Brain microvascular endothelial cell (primary cell): ENCODE results near the gene PPP2R2C.

Experiments
- DNase-seq: peaks from one replicate; pipeline ENCODE4 v3.0.0-alpha.2; 2020
- H3K27ac ChIP-seq: fragments of 250-450 bp; sonication (Bioruptor Pico); 2 replicates; pipeline ENCODE4 v1.5.1; 2020; ENCODE audit warnings: mild to moderate bottlenecking, moderate library complexity
- H3K27me3 ChIP-seq: fragments of 250-450 bp; sonication (Bioruptor Pico); replicated peaks from 2 replicates; pipeline ENCODE4 v1.5.1; 2020; ENCODE audit warnings: mild to moderate bottlenecking
- H3K36me3 ChIP-seq: fragments of 250-450 bp; sonication (Bioruptor Pico); replicated peaks from 2 replicates; pipeline ENCODE4 v1.5.1; 2020; ENCODE audit warnings: mild to moderate bottlenecking
- H3K4me3 ChIP-seq: 2 replicates; pipeline ENCODE4 v1.5.1; 2011; ENCODE audit warnings: low read depth, mild to moderate bottlenecking, control low read depth, low read length, moderate library complexity
- CTCF ChIP-seq: IDR thresholded peaks from 2 replicates; pipeline ENCODE4 v1.5.1; 2011; ENCODE audit warnings: low read depth, mild to moderate bottlenecking, moderate library complexity, low read length, control low read depth, inconsistent platforms; ENCODE audit errors: missing control alignments
- in situ Hi-C: cut with HindIII; loops from 2 replicates; pipeline ENCODE4 v1.10.0; 2017; ENCODE audit warnings: low sequenced_read_pairs, low pct_ligation_motif_present

The PPP2R2C gene

GRCh38 chr4:6452897-6453687, 19.3 kb downstream of the PPP2R2C start:
- in situ Hi-C loops: no loop called here
- Histone ChIP-seq H3K36me3 (no peaks in the 10 kb centered on the region), H3K27me3 (no peaks in the 10 kb centered on the region), H3K27ac (no peak overlapping the region), H3K4me3 (no peak overlapping the region)
- no peak for DNase-seq
- no peak for TF ChIP-seq CTCF

GRCh38 chr4:6452116-6452896, 20.1 kb downstream of the PPP2R2C start:
- DNase-seq: no peak

GRCh38 chr4:6451309-6451708, 21.1 kb downstream of the PPP2R2C start:
- in situ Hi-C loops: no loop called here
- H3K36me3 ChIP-seq: no peaks in the 10 kb centered on the region
- DNase-seq: no peak
- H3K27me3 ChIP-seq: peaks cover 7% of the 10 kb centered on the region
- no peak for TF ChIP-seq CTCF
- H3K27ac ChIP-seq: no peak overlapping the region
- no peak overlapping the region for H3K4me3 ChIP-seq

More at GRCh38 chr4:6452116-6452896, 20.1 kb downstream of the PPP2R2C start:
- Histone ChIP-seq H3K36me3 (no peaks in the 10 kb centered on the region), H3K4me3 (no peak overlapping the region), H3K27ac (no peak overlapping the region), H3K27me3 (peaks cover 4% of the 10 kb centered on the region)
- in situ Hi-C loops: no loop called here
- TF ChIP-seq CTCF: no peak

GRCh38 chr4:6450709-6451108, 21.7 kb downstream of the PPP2R2C start:
- Histone ChIP-seq H3K27me3 (peaks cover 9% of the 10 kb centered on the region), H3K36me3 (no peaks in the 10 kb centered on the region), H3K4me3 (no peak overlapping the region), H3K27ac (no peak overlapping the region)
- no peak for TF ChIP-seq CTCF
- in situ Hi-C loops: no loop called here
- DNase-seq: no peak

- Histone ChIP-seq H3K4me3 (no peak overlapping the region), H3K36me3 (no peaks in the 10 kb centered on the region), H3K27ac (no peak overlapping the region), H3K27me3 (peaks cover 9% of the 10 kb centered on the region)
- no peak for TF ChIP-seq CTCF
- in situ Hi-C loops: no loop called here
- no peak for DNase-seq
Measured at GRCh38 chr4:6449746-6450369, 22.6 kb downstream of the PPP2R2C start.
